ENCODE measurements around the gene PRKN. TPM values are rescaled to one million over a fixed set of nuclear protein-coding genes. Genes with fewer than 3 reads are reported as not detected.

PRKN gene
- total RNA-seq, 1 donor from 2014 or later: 5.7 TPM

DNA sequence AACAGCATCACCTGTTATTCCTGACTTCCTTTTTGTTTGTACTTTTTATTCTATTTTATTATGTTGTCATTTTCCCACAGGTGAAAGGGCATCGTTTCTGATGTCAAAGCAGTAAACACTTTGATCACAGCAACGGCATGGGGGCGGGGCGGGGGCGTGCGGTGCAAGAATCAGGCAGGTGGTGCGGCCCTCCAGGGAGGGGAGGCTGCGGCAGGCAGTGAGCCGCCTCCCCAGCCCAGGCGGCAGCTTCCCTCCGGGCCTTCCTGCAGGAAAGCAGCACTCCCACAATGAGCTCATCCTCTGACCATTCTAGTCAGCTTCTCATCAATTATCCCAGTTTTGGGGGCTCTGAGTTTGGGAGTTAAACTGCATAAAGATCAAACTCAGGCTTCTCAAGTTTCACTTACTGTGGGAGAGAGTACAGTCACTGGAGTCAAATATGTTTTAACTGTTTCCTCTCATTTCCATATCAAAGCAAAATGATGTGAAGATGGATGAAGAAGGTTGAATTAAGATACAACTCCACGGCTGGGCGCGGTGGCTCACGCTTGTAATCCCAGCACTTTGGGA is 845.3 kb downstream of the PRKN start:
- TF ChIP-seq, protein P1, sequence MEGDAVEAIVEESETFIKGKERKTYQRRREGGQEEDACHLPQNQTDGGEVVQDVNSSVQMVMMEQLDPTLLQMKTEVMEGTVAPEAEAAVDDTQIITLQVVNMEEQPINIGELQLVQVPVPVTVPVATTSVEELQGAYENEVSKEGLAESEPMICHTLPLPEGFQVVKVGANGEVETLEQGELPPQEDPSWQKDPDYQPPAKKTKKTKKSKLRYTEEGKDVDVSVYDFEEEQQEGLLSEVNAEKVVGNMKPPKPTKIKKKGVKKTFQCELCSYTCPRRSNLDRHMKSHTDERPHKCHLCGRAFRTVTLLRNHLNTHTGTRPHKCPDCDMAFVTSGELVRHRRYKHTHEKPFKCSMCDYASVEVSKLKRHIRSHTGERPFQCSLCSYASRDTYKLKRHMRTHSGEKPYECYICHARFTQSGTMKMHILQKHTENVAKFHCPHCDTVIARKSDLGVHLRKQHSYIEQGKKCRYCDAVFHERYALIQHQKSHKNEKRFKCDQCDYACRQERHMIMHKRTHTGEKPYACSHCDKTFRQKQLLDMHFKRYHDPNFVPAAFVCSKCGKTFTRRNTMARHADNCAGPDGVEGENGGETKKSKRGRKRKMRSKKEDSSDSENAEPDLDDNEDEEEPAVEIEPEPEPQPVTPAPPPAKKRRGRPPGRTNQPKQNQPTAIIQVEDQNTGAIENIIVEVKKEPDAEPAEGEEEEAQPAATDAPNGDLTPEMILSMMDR (IDR thresholded peaks at IDR 0.05): no peak
- H3K36me3 Mint-ChIP-seq (ENCODE audit: low read depth): no peaks in the 10 kb centered on the region
- no peak overlapping the region for H3K27ac Mint-ChIP-seq (ENCODE audit: unreplicated experiment)
- H3K4me3 Mint-ChIP-seq (ENCODE audit: unreplicated experiment): no peak overlapping the region
- H3K4me1 Mint-ChIP-seq (ENCODE audit: low read depth): no peaks in the 10 kb centered on the region
- H3K9me3 Mint-ChIP-seq (ENCODE audit: low read depth): peaks cover 6% of the 10 kb centered on the region
- no peak for DNase-seq (ENCODE audit: low spot score)
- no peaks in the 10 kb centered on the region for H3K27me3 Mint-ChIP-seq (ENCODE audit: low read depth)

DNA sequence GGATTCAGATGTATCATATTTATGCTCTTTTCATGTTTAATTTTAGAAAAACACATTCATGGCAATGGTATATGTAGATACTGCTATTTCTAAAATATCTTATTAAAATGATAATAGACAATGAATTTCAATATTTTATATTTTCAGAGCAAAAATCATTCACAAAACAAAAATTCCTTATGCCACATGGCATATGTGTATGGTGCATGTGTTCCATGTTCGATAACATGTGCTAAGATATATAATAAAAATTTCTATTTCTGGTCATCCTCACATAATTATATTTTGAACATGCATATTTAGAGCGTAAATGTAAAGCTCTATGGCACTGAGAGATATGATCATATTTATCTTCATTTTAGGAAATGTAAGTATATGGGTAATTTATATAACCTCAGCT is 847.5 kb downstream of the PRKN start:
- Mint-ChIP-seq H3K27ac (ENCODE audit: unreplicated experiment) (no peak overlapping the region), H3K4me3 (ENCODE audit: unreplicated experiment) (no peak overlapping the region), H3K4me1 (ENCODE audit: low read depth) (no peaks in the 10 kb centered on the region), H3K27me3 (ENCODE audit: low read depth) (no peaks in the 10 kb centered on the region), H3K9me3 (ENCODE audit: low read depth) (peaks cover 10% of the 10 kb centered on the region), H3K36me3 (ENCODE audit: low read depth) (no peaks in the 10 kb centered on the region)
- TF ChIP-seq, protein P1 (IDR thresholded peaks at IDR 0.05): no peak
- no peak for DNase-seq (ENCODE audit: low spot score)

DNA sequence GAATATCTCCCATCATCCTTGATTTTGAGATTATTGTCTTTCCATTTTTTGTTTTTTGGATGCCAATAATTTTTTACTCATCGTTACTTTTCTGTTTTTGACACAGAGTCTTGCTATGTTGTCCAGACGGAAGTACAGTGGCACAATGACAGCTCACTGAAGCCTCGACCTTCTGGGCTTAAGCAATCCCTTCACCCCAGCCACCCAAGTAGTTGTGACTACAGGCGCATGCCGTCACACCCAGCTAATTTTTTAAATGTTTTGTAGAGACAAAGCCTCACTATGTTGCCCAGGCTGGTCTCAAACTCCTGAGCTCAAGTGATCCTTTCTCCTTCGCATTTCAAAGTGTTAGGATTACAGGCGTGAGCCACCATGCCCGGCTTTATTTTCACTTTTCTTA is 851.3 kb downstream of the PRKN start:
- Mint-ChIP-seq H3K4me3 (ENCODE audit: unreplicated experiment) (no peak overlapping the region), H3K27ac (ENCODE audit: unreplicated experiment) (no peak overlapping the region), H3K27me3 (ENCODE audit: low read depth) (no peaks in the 10 kb centered on the region), H3K9me3 (ENCODE audit: low read depth) (peaks cover 13% of the 10 kb centered on the region), H3K36me3 (ENCODE audit: low read depth) (no peaks in the 10 kb centered on the region), H3K4me1 (ENCODE audit: low read depth) (no peaks in the 10 kb centered on the region)
- TF ChIP-seq, protein P1 (IDR thresholded peaks at IDR 0.05): no peak
- no peak for DNase-seq (ENCODE audit: low spot score)

DNA sequence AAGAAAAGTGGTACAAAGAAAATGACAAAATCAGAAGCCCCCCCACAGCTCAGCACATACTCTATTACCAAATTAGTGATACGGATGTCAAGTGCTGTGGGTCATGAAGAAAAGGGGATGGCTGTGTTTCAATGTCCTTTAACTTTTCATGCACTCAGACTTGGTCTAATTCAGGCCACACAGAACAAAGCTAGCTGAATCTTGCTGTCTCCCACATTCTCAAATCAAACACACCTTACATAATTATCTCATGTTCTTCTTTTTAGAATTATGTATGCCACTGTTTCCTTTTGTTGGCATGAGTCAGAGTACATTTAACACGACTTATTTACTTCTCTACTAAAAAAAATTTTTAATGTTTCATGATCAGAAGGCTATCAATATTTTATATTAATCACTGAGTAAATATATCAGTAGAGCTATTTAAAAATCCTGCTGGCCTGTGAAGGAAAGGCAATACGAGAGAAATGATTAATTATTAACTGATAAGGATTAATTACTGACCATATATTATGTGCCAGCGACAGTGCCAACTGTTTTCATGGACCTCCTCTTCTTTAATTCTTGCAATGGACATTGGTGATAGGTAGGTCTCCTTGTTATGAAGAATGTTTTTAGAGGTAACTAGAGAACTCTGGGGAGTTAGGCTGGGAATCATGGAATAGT is 857.2 kb downstream of the PRKN start:
- Mint-ChIP-seq H3K9me3 (ENCODE audit: low read depth) (peaks cover 7% of the 10 kb centered on the region), H3K27me3 (ENCODE audit: low read depth) (no peaks in the 10 kb centered on the region), H3K27ac (ENCODE audit: unreplicated experiment) (no peak overlapping the region), H3K4me1 (ENCODE audit: low read depth) (no peaks in the 10 kb centered on the region), H3K36me3 (ENCODE audit: low read depth) (no peaks in the 10 kb centered on the region), H3K4me3 (ENCODE audit: unreplicated experiment) (no peak overlapping the region)
- TF ChIP-seq, protein P1 (IDR thresholded peaks at IDR 0.05): no peak
- no peak for DNase-seq (ENCODE audit: low spot score)

DNA sequence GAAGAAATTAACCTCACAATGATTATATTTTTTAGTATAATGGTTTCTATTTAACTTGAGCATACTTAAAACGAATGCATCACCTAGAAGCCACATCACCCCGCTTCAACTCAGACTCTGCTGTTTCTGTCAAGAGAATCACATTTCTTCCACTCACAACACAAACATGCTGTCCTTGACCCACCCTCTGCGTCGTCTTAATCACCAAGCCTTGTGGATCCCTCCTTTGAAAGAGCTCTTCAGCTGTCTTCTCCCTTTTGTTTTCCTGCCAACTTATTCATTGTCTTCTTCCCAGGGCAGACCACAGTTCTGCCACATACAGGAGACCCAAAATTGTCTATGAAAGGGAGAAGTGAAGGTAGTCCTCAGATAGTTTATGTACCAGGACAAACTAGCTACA is 858.1 kb downstream of the PRKN start:
- TF ChIP-seq, protein P1 (IDR thresholded peaks at IDR 0.05): no peak
- Mint-ChIP-seq H3K27me3 (ENCODE audit: low read depth) (no peaks in the 10 kb centered on the region), H3K27ac (ENCODE audit: unreplicated experiment) (no peak overlapping the region)

More for the DNA sequence above, 858.1 kb downstream of the PRKN start:
- H3K4me3 Mint-ChIP-seq (ENCODE audit: unreplicated experiment): no peak overlapping the region
- peaks cover 7% of the 10 kb centered on the region for H3K9me3 Mint-ChIP-seq (ENCODE audit: low read depth)
- no peaks in the 10 kb centered on the region for H3K4me1 Mint-ChIP-seq (ENCODE audit: low read depth)
- no peaks in the 10 kb centered on the region for H3K36me3 Mint-ChIP-seq (ENCODE audit: low read depth)
- DNase-seq (ENCODE audit: low spot score): no peak
